Muscle layer of duodenum (tissue), 2 donors: ENCODE data around the gene SH3GLB2.
"Not testable (repeated sequence)": the region's sequence is repeated elsewhere in the genome, so short reads cannot be mapped to it uniquely, and the experiment has no call there.

Experiments
- H3K27ac ChIP-seq: one replicate; pipeline ENCODE4 v1.7.0; 2013; ENCODE audit warnings: mild to moderate bottlenecking, low read length
- H3K27me3 ChIP-seq: one replicate; pipeline ENCODE4 v1.7.0; 2013; ENCODE audit warnings: low read depth, mild to moderate bottlenecking, control low read depth, low read length
- H3K36me3 ChIP-seq, 2 donors: one replicate each; pipeline ENCODE4 v1.7.0; 2013; ENCODE audit warnings: low read length in 2 of 2, control low read depth in 1 of 2, mild to moderate bottlenecking in 1 of 2; ENCODE audit not compliant: insufficient read depth in 2 of 2, control insufficient read depth in 1 of 2
- H3K4me1 ChIP-seq, 2 donors: one replicate each; pipeline ENCODE4 v1.7.0; 2013; ENCODE audit warnings: low read length in 2 of 2, mild to moderate bottlenecking in 2 of 2, control low read depth in 1 of 2, moderate library complexity in 1 of 2; ENCODE audit not compliant: insufficient read depth in 2 of 2, control insufficient read depth in 1 of 2
- H3K4me3 ChIP-seq, 2 donors: one replicate each; pipeline ENCODE4 v1.7.0; 2013; ENCODE audit warnings: low read length in 2 of 2, low read depth in 1 of 2, mild to moderate bottlenecking in 1 of 2
- H3K9me3 ChIP-seq, 2 donors: one replicate each; pipeline ENCODE4 v1.7.0; 2013; ENCODE audit warnings: low read length in 2 of 2, control low read depth in 1 of 2, mild to moderate bottlenecking in 1 of 2; ENCODE audit not compliant: control insufficient read depth in 1 of 2
- donor health status: healthy.

SH3GLB2 gene

DNA sequence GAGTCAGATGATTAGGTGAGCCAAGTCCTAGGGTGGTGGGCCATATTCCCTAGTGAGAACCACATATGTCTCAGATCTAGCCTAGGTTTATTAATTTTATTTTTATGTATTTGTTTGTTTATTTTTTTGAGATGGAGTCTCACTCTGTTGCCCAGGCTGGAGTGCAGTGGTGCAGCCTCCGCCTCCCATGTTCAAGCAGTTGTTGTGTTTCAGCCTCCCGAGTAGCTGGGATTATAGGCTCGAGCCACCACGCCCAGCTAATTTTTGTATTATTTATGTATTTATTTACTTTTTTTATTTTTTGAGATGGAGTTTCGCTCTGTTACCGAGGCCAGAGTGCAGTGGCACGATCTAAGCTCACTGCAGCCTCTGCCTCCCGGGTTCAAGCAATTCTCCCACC lies 44.6 kb downstream of the SH3GLB2 start:
- no peaks in the 10 kb centered on the region for H3K27me3 ChIP-seq
- H3K36me3 ChIP-seq, result peaks cover 69 to 89% of the 10 kb centered on the region in 2 donors
- no peak overlapping the region for H3K4me3 ChIP-seq
- H3K27ac ChIP-seq, result no peak overlapping the region
- H3K9me3 ChIP-seq, result no peaks in the 10 kb centered on the region
- peaks cover 0 to 5% of the 10 kb centered on the region in 2 donors for H3K4me1 ChIP-seq

GRCh38 chr9:128979111-128979510 lies 49.0 kb downstream of the SH3GLB2 start:
- Histone ChIP-seq H3K4me1 (no peaks in the 10 kb centered on the region), H3K36me3 (peaks cover 37 to 75% of the 10 kb centered on the region in 2 donors), H3K4me3 (no peak overlapping the region), H3K9me3 (no peaks in the 10 kb centered on the region), H3K27ac (no peak overlapping the region), H3K27me3 (no peaks in the 10 kb centered on the region)

- Histone ChIP-seq H3K36me3 (peaks cover 37 to 76% of the 10 kb centered on the region in 2 donors), H3K27ac (no peak overlapping the region), H3K4me1 (no peaks in the 10 kb centered on the region), H3K4me3 (no peak overlapping the region), H3K9me3 (no peaks in the 10 kb centered on the region), H3K27me3 (no peaks in the 10 kb centered on the region)
These were observed 55.2 kb downstream of the SH3GLB2 start for GRCh38 chr9:128972956-128973355.

DNA sequence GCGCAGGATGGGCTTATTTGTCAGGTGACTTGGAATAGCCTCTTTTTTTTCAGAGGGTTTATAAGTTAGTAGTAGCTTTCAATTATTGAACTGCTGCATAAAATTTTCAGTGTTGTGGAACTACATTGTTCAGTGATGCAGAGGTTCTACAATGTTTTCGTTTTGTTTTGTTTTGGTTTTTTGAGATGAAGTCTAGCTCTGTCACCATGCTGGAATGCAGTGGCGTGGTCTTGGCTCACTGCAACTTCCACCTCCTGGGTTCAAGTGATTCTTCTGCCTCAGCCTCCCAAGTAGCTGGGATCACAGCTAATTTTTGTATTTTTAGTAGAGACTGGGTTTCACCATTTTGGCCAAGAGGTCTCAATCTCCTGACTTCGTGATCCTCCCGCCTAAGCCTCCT lies 58.6 kb downstream of the SH3GLB2 start:
- H3K4me1 ChIP-seq, result no peaks in the 10 kb centered on the region
- no peaks in the 10 kb centered on the region for H3K27me3 ChIP-seq
- H3K4me3 ChIP-seq, result no peak overlapping the region
- no peaks in the 10 kb centered on the region for H3K9me3 ChIP-seq
- H3K36me3 ChIP-seq, result peaks cover 35 to 50% of the 10 kb centered on the region in 2 donors
- H3K27ac ChIP-seq, result no peak overlapping the region

GRCh38 chr9:128961403-128961802 lies 66.7 kb downstream of the SH3GLB2 start:
- not testable (repeated sequence) for H3K9me3 ChIP-seq, H3K27ac ChIP-seq, H3K4me3 ChIP-seq, H3K27me3 ChIP-seq, H3K4me1 ChIP-seq
- H3K36me3 ChIP-seq, result peaks cover 20 to 46% of the 10 kb centered on the region in 2 donors
